GM19035 (cell line): Measurements from ENCODE around the gene LRRN2.
"Not testable (repeated sequence)": the region's sequence is repeated elsewhere in the genome, so short reads cannot be mapped to it uniquely, and the experiment has no call there.

Source experiments
- ATAC-seq: cut with Tn5 transposase; IDR thresholded peaks from one replicate; pipeline ENCODE4 v1.9.1; 2021; ENCODE audit not compliant: unreplicated experiment

Gene LRRN2

DNA sequence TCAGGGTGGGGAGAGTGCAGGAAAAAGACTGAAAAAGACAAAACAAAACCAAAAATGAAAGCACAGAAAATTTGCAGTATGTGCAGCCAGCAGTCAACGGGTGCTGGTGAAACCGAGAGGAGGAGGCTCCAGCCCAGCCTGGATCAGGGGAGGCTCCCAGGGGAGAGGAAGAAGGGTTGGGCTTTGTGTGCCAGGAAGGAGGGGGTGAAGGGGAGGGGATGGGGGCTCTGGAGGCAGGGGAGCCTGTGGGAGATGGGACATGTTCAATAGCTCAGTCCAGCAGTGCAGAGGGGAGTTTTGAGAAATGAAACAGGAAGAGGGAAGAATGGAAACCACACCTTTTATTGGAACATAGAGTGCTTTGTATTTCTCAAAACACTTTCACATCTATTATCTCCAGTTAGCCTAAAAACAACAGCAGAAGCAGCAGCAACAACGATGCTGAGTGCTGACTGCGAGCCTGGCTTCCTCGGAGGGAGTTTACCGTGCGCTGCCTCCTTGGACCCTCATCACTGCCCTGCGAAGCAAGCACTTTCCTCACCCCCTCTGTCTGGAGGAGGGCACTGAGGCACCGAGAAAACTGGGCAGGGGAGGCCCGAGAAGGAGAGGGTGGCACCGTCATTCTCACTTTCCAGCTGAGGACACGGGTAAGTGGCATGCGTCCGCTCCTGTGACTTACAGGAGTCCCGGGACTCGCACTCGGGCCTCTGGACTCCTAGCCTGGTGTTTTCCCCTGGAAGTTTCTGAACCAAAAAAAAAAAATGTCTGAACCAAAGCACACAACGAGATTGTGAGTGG is 106.5 kb downstream of the LRRN2 start:
- ATAC-seq = peak; percentile 71

DNA sequence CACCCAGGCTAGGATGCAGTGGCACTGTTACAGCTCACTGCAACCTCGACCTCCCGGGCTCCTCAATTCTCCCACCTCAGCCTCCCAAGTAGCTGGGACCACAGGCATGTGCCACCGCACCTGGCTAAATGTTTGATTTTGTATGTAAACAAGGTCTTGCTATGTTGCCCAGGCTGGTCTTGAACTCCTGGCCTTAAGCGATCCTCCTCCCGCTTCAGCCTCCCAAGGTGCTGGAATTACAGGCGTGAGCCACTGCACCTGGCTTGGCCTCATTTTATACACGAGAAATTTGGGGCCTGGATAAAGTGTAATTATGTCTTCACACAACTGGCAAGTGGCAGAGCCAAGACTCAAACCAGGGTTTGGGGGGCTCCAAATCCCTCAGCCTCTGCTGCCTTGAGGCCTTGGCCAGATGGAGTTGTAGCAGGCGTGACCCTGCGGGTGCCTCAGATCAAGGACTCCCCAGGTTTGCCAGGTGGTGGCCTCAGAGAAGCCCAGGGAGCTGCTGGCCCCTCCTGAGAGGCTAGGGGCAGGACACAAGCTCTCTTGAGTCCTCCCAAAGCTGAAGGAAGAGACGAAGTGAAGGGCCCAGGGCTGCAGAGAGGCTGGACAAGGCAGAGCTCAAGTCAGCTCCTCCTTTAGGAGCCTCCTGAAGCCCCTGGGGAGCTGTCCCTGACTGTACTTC is 107.6 kb downstream of the LRRN2 start:
- no peak for ATAC-seq

DNA sequence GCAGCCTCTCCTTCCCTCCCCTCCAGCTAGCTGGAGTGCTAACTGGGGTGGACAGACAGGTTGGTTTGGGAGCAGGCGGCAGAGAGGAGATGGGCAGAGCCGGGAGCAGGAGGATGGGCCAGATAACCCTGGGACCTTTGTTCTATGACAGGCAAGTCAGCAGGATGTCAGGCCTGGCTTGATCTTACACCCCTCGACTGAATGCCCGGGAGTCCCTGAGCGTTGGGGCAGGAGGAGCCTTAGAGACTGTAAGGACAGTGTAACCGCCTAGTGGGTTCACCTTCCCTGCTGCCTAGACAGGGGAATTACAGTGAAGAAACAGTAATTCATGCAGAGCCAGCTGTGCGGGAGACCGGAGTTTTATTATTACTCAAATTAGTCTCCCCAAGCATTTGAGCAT is 109.1 kb downstream of the LRRN2 start:
- no peak for ATAC-seq

DNA sequence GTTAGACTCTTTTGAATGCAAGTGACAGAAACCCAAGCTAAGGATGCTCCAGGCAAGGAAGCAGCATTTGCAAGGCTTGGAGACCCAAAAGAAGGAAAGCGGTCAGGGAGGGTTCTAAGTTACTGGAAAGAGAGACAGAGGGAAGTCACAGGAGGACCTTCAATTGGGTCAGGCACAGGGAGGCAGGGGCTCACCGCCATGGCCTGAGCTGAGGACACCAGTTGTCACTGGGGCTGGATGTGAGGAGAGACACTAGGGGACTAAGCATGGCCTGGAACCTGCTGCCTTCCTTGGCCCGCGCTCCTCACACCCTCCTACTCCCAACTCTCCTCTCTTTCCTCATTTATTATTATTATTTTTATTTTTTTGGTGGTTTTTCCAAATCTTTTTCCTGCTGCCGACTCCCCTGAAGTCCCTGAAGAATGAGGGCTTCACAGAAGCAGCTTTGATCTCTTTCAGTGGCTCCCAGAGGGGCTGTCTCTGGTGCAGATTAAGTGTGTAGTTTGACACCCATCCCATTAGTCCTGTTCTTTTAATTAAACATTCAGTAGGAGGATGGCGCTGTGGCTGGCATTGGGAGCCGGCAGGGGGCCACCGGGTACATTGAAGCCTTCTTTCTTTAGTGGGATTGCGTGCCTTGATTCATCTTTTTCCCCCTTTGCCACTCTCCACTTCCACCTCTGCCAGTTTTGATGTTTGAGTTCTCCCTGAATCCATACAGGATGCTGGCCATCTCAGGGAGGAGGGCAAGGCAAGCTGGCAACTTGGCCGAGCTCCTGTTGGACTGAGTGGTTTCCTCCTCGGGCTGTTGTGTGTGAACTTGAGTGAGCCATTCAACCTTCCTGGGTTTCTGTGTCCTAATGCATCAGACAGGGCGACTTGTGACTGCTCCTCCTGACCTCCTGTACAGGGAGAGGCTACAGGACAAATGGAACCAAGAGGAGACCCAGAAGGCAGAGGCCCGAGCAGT is 110.0 kb downstream of the LRRN2 start:
- no peak for ATAC-seq

DNA sequence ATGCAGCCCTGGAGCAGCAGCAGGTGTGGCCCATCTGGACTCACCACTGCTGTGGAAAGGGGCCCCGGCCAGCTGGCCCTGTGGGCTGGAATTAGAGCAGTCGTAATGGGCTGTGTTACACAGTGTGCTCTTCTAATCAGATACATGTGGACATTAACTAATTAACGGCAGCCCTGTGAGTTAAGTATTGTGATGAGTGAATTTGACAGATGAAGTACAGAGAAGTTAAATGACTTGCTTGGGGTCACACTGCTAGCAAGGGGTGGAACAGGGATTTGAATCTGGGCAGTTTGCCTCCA is 110.7 kb downstream of the LRRN2 start:
- ATAC-seq = no peak

DNA sequence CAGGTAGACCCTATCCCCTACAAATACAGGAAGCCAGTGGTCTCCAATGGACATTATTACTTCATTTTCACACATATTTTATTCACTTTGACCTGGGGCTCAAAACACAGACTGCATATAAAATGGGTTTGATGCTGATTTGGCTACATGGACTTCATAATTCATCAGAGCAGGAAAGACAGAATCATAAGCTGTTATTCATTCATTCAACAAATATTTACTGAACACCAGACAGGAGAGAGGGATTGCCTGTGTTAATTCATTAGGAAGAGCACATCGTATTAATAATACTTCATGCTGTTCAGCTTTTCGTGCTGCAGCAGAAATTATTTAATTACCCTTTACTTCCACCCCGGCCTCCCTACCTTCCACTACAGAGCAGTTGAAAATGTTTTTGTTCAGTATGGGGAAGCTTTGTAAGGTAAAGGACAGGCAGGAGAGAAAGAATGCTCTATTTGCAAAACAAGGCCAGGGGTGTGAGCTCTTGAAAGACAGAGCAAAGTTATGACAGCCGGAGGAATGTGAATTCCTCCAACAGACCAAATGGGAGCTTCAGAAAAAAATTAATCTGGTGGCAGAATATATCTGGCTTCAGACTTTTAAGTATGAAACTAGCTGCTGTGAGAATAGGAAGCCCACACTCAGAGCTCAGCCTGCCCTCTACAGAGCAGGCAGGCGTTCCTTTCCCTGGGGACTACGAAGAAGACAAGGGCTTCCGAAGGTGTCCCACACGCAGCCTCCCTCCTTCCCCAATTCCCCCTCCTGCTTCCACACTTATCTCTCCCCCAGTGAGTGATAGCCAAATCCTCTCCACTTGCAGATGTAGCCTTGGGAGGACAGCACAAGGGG is 111.3 kb downstream of the LRRN2 start:
- no peak for ATAC-seq

DNA sequence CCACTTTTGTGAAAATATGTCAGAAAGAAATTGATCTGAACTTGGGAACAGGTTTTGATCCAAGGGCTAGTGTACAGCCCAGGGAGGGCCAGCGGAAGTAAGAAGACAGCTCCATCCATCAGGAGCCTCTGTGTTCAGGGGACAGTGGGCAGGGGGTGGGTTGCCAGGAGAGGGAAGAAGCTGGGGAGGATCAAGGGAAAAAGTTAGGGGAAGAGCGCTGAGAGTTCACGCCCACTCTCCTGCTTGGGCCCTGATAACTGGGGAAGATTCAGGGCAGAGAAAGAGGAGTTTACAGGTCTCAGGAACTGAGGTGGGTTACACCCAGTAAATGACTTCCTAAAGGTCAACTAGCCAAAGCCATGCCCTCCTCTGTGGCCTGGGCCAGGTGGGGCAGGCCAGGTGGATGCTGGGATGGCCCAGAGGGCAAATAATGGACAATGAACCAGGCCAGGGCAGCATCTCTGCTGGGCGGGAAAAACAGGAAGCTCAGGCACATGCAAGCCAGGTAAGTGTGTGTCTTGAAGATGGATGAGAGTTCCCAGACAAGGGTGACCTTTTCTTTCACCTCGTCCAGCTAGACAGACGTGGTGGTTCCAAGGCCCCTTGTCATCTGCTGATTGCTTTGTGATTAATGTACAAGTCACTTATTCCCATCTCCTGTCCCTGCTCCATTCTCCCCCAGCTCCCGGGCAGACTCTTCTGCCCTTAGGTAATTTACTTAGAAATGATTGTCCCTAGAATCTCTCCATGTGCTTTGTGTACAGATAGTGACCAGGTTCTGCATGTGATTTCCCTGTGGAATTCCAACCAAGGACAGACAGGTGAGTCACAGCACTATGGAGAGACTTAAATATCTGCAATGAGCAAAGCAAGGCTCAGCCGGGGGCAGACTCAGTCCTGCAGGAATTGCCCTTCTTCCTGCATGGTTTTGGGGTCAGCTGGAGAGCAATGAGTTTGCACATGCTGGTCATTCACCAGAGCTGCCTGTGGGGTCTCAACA is 112.3 kb downstream of the LRRN2 start:
- no peak for ATAC-seq

DNA sequence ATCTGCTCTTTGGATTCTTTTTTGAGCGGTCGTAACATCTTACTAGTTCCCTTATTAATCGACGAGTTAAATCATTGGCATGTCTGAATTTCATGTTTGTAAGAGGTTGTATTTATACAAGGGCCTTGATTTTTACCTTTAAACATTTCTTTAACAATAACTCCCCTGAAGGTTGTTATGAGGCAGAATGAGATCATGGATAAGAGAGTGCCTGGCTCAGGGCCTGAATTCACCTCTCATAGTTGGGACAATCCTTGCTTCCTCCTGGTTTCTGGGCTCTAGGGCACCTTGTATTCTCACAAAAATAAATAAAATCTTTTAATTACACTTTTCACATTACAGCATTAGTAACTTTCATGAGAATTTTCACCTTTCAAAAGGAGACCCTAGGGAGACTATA is 113.9 kb downstream of the LRRN2 start:
- ATAC-seq = no peak

DNA sequence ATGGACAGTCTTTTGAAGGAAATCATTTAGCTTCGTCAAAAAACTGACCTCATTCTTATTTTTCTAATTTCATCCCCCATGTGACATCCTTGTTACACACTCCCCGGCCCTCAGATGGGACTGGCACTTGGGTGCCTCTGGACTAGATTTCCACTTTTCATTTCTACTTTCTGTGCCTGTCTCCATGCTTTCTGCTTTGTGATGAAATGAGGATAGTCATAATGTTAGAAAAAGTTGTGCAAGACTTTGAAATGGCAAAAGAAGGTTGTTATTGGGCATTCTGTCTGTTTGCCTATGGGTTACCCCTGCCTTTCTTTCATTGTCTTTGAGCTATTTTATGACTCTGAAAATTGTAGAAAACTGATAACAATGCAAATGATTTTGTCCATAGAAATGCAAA is 114.4 kb downstream of the LRRN2 start:
- no peak for ATAC-seq

DNA sequence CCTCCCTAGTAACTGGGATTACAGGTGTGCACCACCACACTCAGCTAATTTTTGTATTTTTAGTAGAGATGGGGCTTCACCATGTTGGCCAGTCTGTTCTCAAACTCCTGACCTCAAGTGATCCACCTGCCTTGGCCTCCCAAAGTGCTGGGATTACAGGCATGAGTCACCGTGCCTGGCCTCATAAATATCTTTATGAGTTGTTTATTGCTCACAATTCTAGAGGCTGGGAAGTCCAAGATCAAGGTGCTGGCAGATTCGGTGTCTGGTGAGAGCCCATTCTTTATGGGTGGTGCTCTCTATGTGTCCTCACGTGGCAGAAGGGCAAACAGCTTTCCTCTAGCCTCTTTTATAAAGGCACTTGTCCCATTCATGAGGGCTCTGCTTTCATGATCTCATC is 115.5 kb downstream of the LRRN2 start:
- ATAC-seq = not testable (repeated sequence)

DNA sequence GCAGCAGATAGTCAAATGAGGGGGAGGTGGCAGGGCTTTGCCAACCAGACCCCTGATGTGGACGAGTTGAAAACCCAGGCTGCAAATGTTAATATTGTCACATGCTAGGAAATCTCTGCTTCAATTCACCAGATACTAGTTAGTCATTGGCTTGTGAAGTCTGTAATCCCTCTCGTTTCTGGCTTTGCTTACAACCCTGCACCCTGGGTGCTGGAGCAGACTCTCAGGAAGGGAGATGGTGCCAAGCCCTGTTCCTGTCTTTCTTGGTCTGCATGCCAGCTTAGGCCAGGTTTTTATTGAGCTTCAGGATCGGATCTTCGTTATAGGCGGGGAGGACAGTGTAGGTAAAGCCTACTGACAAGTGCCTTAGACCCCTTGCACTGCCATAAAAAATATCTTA is 116.1 kb downstream of the LRRN2 start:
- ATAC-seq = no peak

DNA sequence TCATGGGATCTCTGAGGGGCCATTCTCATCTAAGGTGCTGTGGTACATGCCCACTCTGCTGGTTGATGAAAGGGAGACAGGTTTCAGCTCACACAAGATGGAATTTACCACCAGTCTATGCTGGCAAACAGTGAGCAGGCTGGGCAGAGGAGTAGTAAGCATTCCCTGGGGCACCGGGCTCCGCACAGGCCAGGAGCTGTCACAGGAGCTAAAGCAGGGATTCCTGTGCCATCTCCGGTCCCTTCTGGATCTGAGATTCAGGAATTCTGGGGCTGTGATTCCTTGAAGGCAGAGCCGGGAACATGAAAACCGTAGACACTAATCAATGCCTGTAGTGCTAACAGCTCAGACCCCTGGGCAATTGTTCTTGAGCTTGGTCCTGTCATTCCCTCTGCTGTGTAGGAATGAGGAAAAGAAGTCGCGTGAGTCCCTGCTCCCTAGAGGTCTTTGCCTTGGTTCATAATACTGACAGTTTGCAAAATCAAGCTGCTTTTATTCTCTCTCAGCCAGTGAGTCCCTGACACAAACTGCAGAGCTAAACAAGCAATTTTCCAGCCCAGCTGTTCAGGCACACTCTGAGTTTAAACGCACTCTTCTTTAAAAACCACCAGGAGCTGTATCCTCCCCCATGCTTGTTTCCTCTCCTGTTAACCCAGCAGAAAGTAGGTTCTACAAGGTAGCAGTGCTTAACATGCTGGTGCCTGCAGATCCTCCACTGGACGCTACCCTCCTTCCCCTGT is 116.8 kb downstream of the LRRN2 start:
- ATAC-seq = no peak
